Glutamatergic neuron (in vitro differentiated cells): ENCODE results near the gene TEC. TPM values are rescaled to one million over a fixed set of nuclear protein-coding genes. Genes with fewer than 3 reads are reported as not detected.

Experiments
- DNase-seq: peaks from one replicate; pipeline ENCODE4 v3.0.0; 2022
- H3K27ac Mint-ChIP-seq: one replicate; pipeline ENCODE4 v1.8.0; 2020; ENCODE audit warnings: mild to moderate bottlenecking, mixed read lengths, inconsistent platforms; ENCODE audit not compliant: unreplicated experiment
- H3K27me3 Mint-ChIP-seq: one replicate; pipeline ENCODE4 v1.8.0; 2020; ENCODE audit warnings: mild to moderate bottlenecking, moderate library complexity, mixed read lengths, inconsistent platforms; ENCODE audit not compliant: unreplicated experiment
- H3K36me3 Mint-ChIP-seq: one replicate; pipeline ENCODE4 v1.8.0; 2020; ENCODE audit warnings: mild to moderate bottlenecking, mixed read lengths, inconsistent platforms; ENCODE audit not compliant: unreplicated experiment
- H3K4me1 Mint-ChIP-seq: one replicate; pipeline ENCODE4 v1.8.0; 2020; ENCODE audit warnings: mild to moderate bottlenecking, low read depth, mixed read lengths, inconsistent platforms; ENCODE audit not compliant: unreplicated experiment
- H3K4me3 Mint-ChIP-seq: one replicate; pipeline ENCODE4 v1.8.0; 2020; ENCODE audit warnings: mild to moderate bottlenecking, mixed read lengths, inconsistent platforms; ENCODE audit not compliant: unreplicated experiment
- H3K9me3 Mint-ChIP-seq: one replicate; pipeline ENCODE4 v1.8.0; 2020; ENCODE audit warnings: mild to moderate bottlenecking, moderate library complexity, mixed read lengths, inconsistent platforms; ENCODE audit not compliant: unreplicated experiment
- total RNA-seq: library from RNA; stranded (reverse); fragmentation: NEBNext Ultra II Directional; extraction: Animal tissue kit (Norgen Biotek cat#: 25700); gene quantifications from one replicate; pipeline ENCODE4 v1.2.1, GENCODE V29; 2021; ENCODE audit not compliant: unreplicated experiment
- TF ChIP-seq, protein P1 (sequence below): fragments of 200-600 bp; sonication (generic); IDR thresholded peaks from one replicate; pipeline ENCODE4 v1.5.0; 2021; ENCODE audit not compliant: partially characterized antibody, unreplicated experiment

TEC gene
- total RNA-seq, 1 donor from 2014 or later, result 0.37 TPM

DNA sequence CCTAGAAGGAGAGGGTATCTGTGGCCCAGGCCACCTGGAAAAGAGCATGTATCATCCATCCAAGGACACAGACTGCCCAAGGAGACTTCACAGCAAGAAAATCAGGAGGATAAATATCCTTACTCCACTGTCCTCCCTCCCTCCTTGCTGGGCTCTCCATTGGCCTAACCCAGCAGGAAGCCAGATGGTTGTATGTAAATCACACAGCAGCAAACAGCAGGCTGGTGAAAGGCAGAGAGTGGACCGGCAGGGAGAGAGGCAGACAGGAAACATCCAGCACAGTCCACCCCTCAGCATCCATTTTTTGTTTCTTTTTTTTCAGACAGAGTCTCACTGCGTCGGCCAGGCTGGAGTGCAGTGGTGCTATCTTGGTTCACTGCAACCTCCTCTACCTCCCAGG, 153.1 kb downstream of the TEC start:
- TF ChIP-seq, protein P1, sequence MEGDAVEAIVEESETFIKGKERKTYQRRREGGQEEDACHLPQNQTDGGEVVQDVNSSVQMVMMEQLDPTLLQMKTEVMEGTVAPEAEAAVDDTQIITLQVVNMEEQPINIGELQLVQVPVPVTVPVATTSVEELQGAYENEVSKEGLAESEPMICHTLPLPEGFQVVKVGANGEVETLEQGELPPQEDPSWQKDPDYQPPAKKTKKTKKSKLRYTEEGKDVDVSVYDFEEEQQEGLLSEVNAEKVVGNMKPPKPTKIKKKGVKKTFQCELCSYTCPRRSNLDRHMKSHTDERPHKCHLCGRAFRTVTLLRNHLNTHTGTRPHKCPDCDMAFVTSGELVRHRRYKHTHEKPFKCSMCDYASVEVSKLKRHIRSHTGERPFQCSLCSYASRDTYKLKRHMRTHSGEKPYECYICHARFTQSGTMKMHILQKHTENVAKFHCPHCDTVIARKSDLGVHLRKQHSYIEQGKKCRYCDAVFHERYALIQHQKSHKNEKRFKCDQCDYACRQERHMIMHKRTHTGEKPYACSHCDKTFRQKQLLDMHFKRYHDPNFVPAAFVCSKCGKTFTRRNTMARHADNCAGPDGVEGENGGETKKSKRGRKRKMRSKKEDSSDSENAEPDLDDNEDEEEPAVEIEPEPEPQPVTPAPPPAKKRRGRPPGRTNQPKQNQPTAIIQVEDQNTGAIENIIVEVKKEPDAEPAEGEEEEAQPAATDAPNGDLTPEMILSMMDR, result no peak
- Mint-ChIP-seq H3K9me3 (no peaks in the 10 kb centered on the region), H3K27ac (no peak overlapping the region), H3K27me3 (no peaks in the 10 kb centered on the region), H3K36me3 (no peaks in the 10 kb centered on the region), H3K4me3 (no peak overlapping the region), H3K4me1 (no peaks in the 10 kb centered on the region)
- DNase-seq, result no peak

GRCh38 chr4:48114412-48114811, 155.2 kb downstream of the TEC start:
- no peaks in the 10 kb centered on the region for H3K27me3 Mint-ChIP-seq
- H3K27ac Mint-ChIP-seq, result no peak overlapping the region
- no peaks in the 10 kb centered on the region for H3K9me3 Mint-ChIP-seq
- TF ChIP-seq, protein P1, result no peak
- no peak overlapping the region for H3K4me3 Mint-ChIP-seq
- no peak for DNase-seq
- H3K4me1 Mint-ChIP-seq, result no peaks in the 10 kb centered on the region
- no peaks in the 10 kb centered on the region for H3K36me3 Mint-ChIP-seq

DNA sequence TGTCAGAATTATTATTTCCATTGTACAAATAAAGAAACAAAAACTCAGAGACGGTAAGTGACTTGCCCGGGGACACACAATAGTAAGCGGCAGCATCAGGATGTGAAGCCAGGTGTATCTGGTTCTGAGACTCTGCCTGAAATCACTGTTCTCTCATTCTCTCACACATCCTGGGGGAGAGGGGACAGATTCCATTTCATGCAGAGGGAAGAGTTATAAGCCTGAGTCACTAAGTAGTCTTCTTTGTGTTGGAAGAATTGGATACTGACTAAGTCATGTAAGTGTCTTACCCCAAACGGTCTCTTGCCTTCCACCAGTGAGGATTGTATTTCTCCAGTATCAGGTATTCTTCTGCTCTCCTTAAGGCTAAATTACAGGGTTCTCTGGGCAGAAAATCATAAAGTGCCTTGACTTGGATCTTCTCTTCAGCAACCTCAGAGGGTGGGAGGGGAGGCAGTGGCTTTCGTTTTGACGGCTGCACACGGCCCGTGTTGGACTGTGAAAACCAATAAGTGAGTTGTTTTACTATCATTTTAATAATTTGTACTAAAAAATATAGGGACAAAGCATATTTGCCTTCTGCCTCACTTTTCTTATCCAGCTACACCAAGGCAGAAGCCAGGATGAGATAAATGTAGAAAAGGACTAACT, 157.5 kb downstream of the TEC start:
- Mint-ChIP-seq H3K4me3 (no peak overlapping the region), H3K9me3 (no peaks in the 10 kb centered on the region), H3K4me1 (no peaks in the 10 kb centered on the region), H3K36me3 (no peaks in the 10 kb centered on the region), H3K27ac (no peak overlapping the region), H3K27me3 (no peaks in the 10 kb centered on the region)
- TF ChIP-seq, protein P1, result no peak
- no peak for DNase-seq

GRCh38 chr4:48110452-48110978, 159.1 kb downstream of the TEC start:
- H3K4me3 Mint-ChIP-seq, result no peak overlapping the region
- no peaks in the 10 kb centered on the region for H3K27me3 Mint-ChIP-seq
- no peak overlapping the region for H3K27ac Mint-ChIP-seq
- TF ChIP-seq, protein P1, result no peak
- no peaks in the 10 kb centered on the region for H3K9me3 Mint-ChIP-seq
- no peaks in the 10 kb centered on the region for H3K4me1 Mint-ChIP-seq
- no peaks in the 10 kb centered on the region for H3K36me3 Mint-ChIP-seq
- no peak for DNase-seq

DNA sequence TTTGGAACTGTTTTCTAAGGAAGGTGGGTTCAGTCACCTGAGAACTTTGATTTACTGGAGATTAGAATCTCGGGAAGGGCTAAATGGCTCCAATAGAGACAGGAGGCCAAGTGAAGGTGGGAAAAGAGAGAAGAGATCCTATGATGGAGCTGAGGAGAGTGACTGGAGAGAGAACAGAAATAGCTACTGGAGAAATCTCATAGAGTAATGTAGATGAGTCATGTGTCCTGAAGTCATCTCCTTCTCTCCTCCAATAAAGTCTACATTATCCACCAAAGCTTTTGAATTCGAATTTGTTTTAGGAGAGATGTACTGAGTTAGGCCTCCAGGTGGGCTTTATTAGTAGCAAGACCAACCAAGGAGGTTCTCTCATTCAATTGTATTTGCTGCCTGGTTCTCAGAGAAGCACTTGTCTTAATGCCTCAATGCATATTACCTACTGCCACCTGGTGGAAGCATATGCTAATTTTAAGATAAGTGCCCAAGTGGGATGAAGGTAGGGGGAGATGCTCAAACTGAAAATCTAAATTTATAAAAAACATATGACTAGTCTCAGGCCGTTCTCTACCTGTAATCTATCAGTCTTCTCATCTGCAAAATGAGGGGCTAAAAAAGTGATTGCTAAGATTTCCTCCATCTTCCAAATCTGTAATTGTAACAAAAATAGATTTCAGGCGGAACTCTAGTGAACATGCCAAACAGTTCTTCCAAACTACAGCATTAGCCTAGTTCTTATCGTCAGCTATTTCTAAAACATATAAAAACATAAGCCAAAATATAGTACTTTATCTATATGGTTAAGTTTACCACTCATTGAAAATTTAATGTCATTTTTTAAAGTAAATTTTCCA, 160.0 kb downstream of the TEC start:
- Mint-ChIP-seq H3K4me1 (no peaks in the 10 kb centered on the region), H3K4me3 (no peak overlapping the region), H3K27ac (no peak overlapping the region), H3K36me3 (no peaks in the 10 kb centered on the region), H3K27me3 (no peaks in the 10 kb centered on the region), H3K9me3 (no peaks in the 10 kb centered on the region)
- TF ChIP-seq, protein P1, result no peak
- no peak for DNase-seq
